ENCODE results near the gene TNNT1. TPM values are rescaled to one million over a fixed set of nuclear protein-coding genes. Genes with fewer than 3 reads are reported as not detected.

Gene TNNT1
- total RNA-seq, 1 donor from 2014 or later, result 8.3 TPM

DNA sequence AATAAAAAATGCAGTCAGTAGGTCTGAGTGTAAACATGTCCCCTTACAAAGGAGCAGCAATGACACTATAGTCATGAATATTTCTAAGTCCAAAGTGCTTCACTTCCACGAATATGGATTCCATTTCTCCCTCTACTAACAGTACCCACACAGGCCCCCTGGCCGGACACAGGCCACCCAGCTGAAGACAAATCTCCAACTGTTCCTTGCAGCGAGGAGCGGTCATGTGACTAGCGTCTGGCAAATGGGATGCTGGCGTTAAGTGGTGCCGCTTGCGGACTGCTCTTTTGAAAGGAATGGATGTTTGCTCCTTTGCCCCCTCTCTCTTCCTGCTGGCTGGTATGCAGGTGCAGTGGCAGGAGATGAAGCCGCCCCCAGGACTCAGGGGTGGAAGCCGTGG, 47.7 kb downstream of the TNNT1 start:
- no peak overlapping the region for H3K9ac ChIP-seq (ENCODE audit: low read length)
- DNase-seq (ENCODE audit: low read depth), result no peak
- no peaks in the 10 kb centered on the region for H3K27me3 ChIP-seq (ENCODE audit: insufficient read depth, low read length)
- H3K4me2 ChIP-seq (ENCODE audit: low read length), result no peak overlapping the region
- H3K36me3 Mint-ChIP-seq (ENCODE audit: low read depth, unreplicated experiment), result peaks cover 20% of the 10 kb centered on the region
- H3K4me3 Mint-ChIP-seq (ENCODE audit: unreplicated experiment), result no peak overlapping the region
- H3K79me2 ChIP-seq (ENCODE audit: insufficient read depth, low read length), result peaks cover 25% of the 10 kb centered on the region
- peaks cover 2% of the 10 kb centered on the region for H3K9me3 Mint-ChIP-seq (ENCODE audit: unreplicated experiment)
- H3K27me3 Mint-ChIP-seq (ENCODE audit: low read depth, unreplicated experiment), result no peaks in the 10 kb centered on the region
- H3K36me3 ChIP-seq (ENCODE audit: insufficient read depth, low read length), result peaks cover 10% of the 10 kb centered on the region
- H3K27ac Mint-ChIP-seq (ENCODE audit: unreplicated experiment), result no peak overlapping the region
- TF ChIP-seq EZH2 (IDR thresholded peaks at IDR 0.05; ENCODE audit: insufficient read depth, low read length), result no peak
- H3K4me3 ChIP-seq (ENCODE audit: insufficient read depth, low read depth, low read length), result no peak overlapping the region
- no peak overlapping the region for H2AFZ ChIP-seq (ENCODE audit: low read depth, low read length)
- H3K4me1 Mint-ChIP-seq (ENCODE audit: low read depth, unreplicated experiment), result no peaks in the 10 kb centered on the region
- no peaks in the 10 kb centered on the region for H3K4me1 ChIP-seq (ENCODE audit: insufficient read depth, low read length)
- FAIRE-seq, result no peak
- H3K9me3 ChIP-seq (ENCODE audit: insufficient read depth, low read depth, low read length), result peaks cover 4% of the 10 kb centered on the region
- H3K27ac ChIP-seq (ENCODE audit: low read depth, low read length), result no peak overlapping the region
- H4K20me1 ChIP-seq (ENCODE audit: insufficient read depth, low read length), result peaks cover 52% of the 10 kb centered on the region

DNA sequence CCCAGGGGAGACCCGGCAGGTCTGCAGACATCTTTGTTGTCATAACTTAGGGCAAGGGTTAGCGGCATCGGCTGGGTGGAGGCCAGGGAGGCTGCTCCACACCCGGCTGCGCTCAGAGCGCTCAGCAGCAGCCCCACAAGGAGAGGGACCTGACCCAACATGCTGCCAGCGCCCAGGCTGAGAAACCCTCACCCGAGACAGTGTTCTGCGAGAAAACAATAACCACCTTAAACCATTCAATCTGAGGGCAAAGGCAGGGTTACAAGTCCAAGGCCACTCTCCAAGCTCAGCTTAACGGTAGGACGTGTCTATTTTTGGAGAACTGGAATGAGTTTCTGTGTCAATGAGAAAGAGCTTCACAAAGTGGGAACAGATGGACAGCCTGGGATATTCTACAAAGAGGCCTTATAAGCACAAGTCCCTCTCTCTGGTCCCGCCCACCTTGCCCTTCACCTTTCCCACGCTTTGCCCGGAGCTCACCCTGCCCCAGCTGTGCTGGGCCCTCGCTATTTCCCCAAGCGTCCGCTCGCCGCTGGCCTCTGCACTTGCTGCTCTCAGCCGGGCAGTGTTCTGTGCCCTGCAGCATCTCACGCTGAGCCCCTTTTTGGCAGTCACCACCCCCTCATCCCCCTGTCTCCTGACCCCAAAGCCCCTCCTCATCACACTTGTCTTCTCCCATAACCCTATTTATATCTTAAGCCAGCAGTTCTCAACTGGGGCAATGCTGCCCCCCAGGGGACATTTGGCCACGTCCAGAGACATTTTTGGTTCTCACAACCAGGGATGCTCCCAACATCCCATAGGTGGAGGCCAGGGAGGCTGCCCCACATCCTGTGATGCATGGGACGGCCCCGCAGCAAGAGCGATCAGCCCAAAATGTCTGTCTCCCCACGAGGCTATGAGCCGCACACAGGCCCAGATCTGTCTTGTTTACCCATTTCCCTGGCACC, 49.2 kb downstream of the TNNT1 start:
- TF ChIP-seq, protein P1, sequence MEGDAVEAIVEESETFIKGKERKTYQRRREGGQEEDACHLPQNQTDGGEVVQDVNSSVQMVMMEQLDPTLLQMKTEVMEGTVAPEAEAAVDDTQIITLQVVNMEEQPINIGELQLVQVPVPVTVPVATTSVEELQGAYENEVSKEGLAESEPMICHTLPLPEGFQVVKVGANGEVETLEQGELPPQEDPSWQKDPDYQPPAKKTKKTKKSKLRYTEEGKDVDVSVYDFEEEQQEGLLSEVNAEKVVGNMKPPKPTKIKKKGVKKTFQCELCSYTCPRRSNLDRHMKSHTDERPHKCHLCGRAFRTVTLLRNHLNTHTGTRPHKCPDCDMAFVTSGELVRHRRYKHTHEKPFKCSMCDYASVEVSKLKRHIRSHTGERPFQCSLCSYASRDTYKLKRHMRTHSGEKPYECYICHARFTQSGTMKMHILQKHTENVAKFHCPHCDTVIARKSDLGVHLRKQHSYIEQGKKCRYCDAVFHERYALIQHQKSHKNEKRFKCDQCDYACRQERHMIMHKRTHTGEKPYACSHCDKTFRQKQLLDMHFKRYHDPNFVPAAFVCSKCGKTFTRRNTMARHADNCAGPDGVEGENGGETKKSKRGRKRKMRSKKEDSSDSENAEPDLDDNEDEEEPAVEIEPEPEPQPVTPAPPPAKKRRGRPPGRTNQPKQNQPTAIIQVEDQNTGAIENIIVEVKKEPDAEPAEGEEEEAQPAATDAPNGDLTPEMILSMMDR (IDR thresholded peaks at IDR 0.05; ENCODE audit: insufficient read depth, low read depth, low read length), result peak; percentile 7
- TF ChIP-seq EZH2 (IDR thresholded peaks at IDR 0.05; ENCODE audit: insufficient read depth, low read length), result no peak
- H3K79me2 ChIP-seq (ENCODE audit: insufficient read depth, low read length), result peaks cover 13% of the 10 kb centered on the region

DNA sequence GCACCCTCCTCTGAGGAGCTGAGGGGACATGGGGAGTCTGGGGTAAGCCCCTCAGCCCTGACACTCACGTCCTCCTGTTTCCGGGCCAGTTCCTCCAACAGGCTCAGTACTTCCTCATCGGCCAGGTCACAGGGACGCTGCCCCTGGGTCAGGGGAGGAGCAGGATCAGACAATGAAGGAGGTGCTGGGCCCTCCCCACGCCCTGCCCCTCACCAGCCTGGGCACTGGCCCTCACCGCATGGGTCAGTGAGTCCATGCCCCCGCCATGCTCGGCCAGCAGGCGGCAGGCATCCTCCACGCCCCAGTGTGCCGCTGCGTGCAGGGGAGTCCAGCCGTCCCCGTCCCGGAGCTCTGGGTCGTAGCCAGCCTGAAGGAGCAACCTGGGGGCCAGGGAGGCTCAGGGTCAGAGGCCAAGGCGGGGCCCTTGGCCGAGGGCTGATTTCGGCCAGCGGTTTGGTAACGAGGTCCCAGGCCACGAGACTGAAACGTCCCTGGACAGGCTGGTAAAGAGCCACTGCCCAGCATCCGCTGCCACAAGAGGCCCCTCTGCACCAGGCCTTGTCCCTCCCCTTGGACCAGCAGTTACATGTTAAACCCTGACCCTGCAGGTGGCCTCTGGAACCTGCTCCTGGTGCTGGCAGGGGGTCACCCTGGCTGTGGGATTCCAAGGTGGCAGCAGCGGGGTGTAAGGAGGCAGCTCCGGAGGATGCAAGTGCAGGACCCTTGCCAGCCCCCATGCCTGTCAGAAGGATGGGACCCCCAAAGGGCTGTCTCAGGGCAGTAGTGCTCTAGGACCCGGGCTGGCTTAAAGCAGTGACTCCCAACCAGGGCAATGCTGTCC, 50.1 kb downstream of the TNNT1 start:
- no peaks in the 10 kb centered on the region for H3K4me1 ChIP-seq (ENCODE audit: insufficient read depth, low read length)
- Mint-ChIP-seq H3K4me3 (ENCODE audit: unreplicated experiment) (no peak overlapping the region), H3K9me3 (ENCODE audit: unreplicated experiment) (peaks cover 2% of the 10 kb centered on the region), H3K4me1 (ENCODE audit: low read depth, unreplicated experiment) (no peaks in the 10 kb centered on the region), H3K27me3 (ENCODE audit: low read depth, unreplicated experiment) (no peaks in the 10 kb centered on the region), H3K36me3 (ENCODE audit: low read depth, unreplicated experiment) (peaks cover 23% of the 10 kb centered on the region), H3K27ac (ENCODE audit: unreplicated experiment) (no peak overlapping the region)
- no peak overlapping the region for H3K4me2 ChIP-seq (ENCODE audit: low read length)
- H3K79me2 ChIP-seq (ENCODE audit: insufficient read depth, low read length), result peaks cover 13% of the 10 kb centered on the region
- H3K36me3 ChIP-seq (ENCODE audit: insufficient read depth, low read length), result peaks cover 10% of the 10 kb centered on the region
- no peak overlapping the region for H3K9ac ChIP-seq (ENCODE audit: low read length)
- H2AFZ ChIP-seq (ENCODE audit: low read depth, low read length), result no peak overlapping the region
- FAIRE-seq (no peak), DNase-seq (ENCODE audit: low read depth) (no peak)
- H3K4me3 ChIP-seq (ENCODE audit: insufficient read depth, low read depth, low read length), result no peak overlapping the region
- H3K27me3 ChIP-seq (ENCODE audit: insufficient read depth, low read length), result no peaks in the 10 kb centered on the region
- TF ChIP-seq EZH2 (IDR thresholded peaks at IDR 0.05; ENCODE audit: insufficient read depth, low read length), result no peak
- TF ChIP-seq, protein P1 (IDR thresholded peaks at IDR 0.05; ENCODE audit: insufficient read depth, low read depth, low read length), result no peak
- no peak overlapping the region for H3K27ac ChIP-seq (ENCODE audit: low read depth, low read length)
- peaks cover 4% of the 10 kb centered on the region for H3K9me3 ChIP-seq (ENCODE audit: insufficient read depth, low read depth, low read length)
- peaks cover 39% of the 10 kb centered on the region for H4K20me1 ChIP-seq (ENCODE audit: insufficient read depth, low read length)

More for the DNA sequence above, 49.2 kb downstream of the TNNT1 start:
- Histone ChIP-seq H2AFZ (ENCODE audit: low read depth, low read length) (no peak overlapping the region), H3K4me2 (ENCODE audit: low read length) (no peak overlapping the region), H3K4me1 (ENCODE audit: insufficient read depth, low read length) (no peaks in the 10 kb centered on the region), H4K20me1 (ENCODE audit: insufficient read depth, low read length) (peaks cover 39% of the 10 kb centered on the region), H3K9ac (ENCODE audit: low read length) (no peak overlapping the region), H3K27me3 (ENCODE audit: insufficient read depth, low read length) (no peaks in the 10 kb centered on the region), H3K9me3 (ENCODE audit: insufficient read depth, low read depth, low read length) (peaks cover 4% of the 10 kb centered on the region), H3K36me3 (ENCODE audit: insufficient read depth, low read length) (peaks cover 10% of the 10 kb centered on the region), H3K27ac (ENCODE audit: low read depth, low read length) (no peak overlapping the region), H3K4me3 (ENCODE audit: insufficient read depth, low read depth, low read length) (no peak overlapping the region)
- H3K4me3 Mint-ChIP-seq (ENCODE audit: unreplicated experiment), result no peak overlapping the region
- H3K27ac Mint-ChIP-seq (ENCODE audit: unreplicated experiment), result no peak overlapping the region
- H3K9me3 Mint-ChIP-seq (ENCODE audit: unreplicated experiment), result peaks cover 2% of the 10 kb centered on the region
- no peak for FAIRE-seq
- no peak for DNase-seq (ENCODE audit: low read depth)
- no peaks in the 10 kb centered on the region for H3K27me3 Mint-ChIP-seq (ENCODE audit: low read depth, unreplicated experiment)
- H3K36me3 Mint-ChIP-seq (ENCODE audit: low read depth, unreplicated experiment), result peaks cover 20% of the 10 kb centered on the region
- H3K4me1 Mint-ChIP-seq (ENCODE audit: low read depth, unreplicated experiment), result no peaks in the 10 kb centered on the region

Measured in astrocyte (in vitro differentiated cells and primary cell).